ENCODE results near the gene FUT9.

Gene FUT9

GRCh38 chr6:96015518-96016333 lies at the start of gene FUT9:
TSS of gene FUT9 (plus strand) at chr6:96015974. CDS start at chr6:96203156, 187,182 bp downstream.
- no peak for DNase-seq (ENCODE audit: low read depth, low spot score)
- no peak within 1 kb of the TSS for H3K27ac ChIP-seq

GRCh38 chr6:95967594-95967993 lies 48.2 kb upstream of the FUT9 start:
- no peak for DNase-seq (ENCODE audit: low read depth, low spot score)

GRCh38 chr6:95973976-95974375 lies 41.8 kb upstream of the FUT9 start:
- DNase-seq (ENCODE audit: low read depth, low spot score): no peak
- no peak overlapping the region for H3K27ac ChIP-seq

More at GRCh38 chr6:95967594-95967993, 48.2 kb upstream of the FUT9 start:
- no peak overlapping the region for H3K27ac ChIP-seq

- H3K27ac ChIP-seq: no peak overlapping the region
- DNase-seq (ENCODE audit: low read depth, low spot score): peak; percentile 12
Measured at GRCh38 chr6:95978230-95978629, 37.5 kb upstream of the FUT9 start.

- DNase-seq (ENCODE audit: low read depth, low spot score): no peak
- no peak overlapping the region for H3K27ac ChIP-seq
Measured at GRCh38 chr6:95991906-95992305, 23.9 kb upstream of the FUT9 start.

- H3K27ac ChIP-seq: no peak overlapping the region
- no peak for DNase-seq (ENCODE audit: low read depth, low spot score)
Measured at GRCh38 chr6:95994151-95994550, 21.6 kb upstream of the FUT9 start.

GRCh38 chr6:95998133-95998532 lies 17.6 kb upstream of the FUT9 start:
- no peak overlapping the region for H3K27ac ChIP-seq
- no peak for DNase-seq (ENCODE audit: low read depth, low spot score)

- no peak for DNase-seq (ENCODE audit: low read depth, low spot score)
- H3K27ac ChIP-seq: no peak overlapping the region
Measured at GRCh38 chr6:96001891-96002575, 13.7 kb upstream of the FUT9 start.

- DNase-seq (ENCODE audit: low read depth, low spot score): no peak
- no peak overlapping the region for H3K27ac ChIP-seq
Measured at GRCh38 chr6:96002576-96002910, 13.2 kb upstream of the FUT9 start.

GRCh38 chr6:96002912-96003311 lies 12.9 kb upstream of the FUT9 start:
- H3K27ac ChIP-seq: no peak overlapping the region
- DNase-seq (ENCODE audit: low read depth, low spot score): no peak

- H3K27ac ChIP-seq: no peak overlapping the region
- DNase-seq (ENCODE audit: low read depth, low spot score): no peak
Measured at GRCh38 chr6:96007663-96008062, 8.1 kb upstream of the FUT9 start.

GRCh38 chr6:96013531-96013930 lies 2.2 kb upstream of the FUT9 start:
- no peak for DNase-seq (ENCODE audit: low read depth, low spot score)

GRCh38 chr6:96014846-96015517 lies 792 bp upstream of the FUT9 start:
- H3K27ac ChIP-seq: no peak overlapping the region
- DNase-seq (ENCODE audit: low read depth, low spot score): no peak

More at GRCh38 chr6:96013531-96013930, 2.2 kb upstream of the FUT9 start:
- H3K27ac ChIP-seq: no peak overlapping the region

GRCh38 chr6:96016334-96017069 lies 728 bp downstream of the FUT9 start:
- DNase-seq (ENCODE audit: low read depth, low spot score): no peak
- no peak overlapping the region for H3K27ac ChIP-seq

- DNase-seq (ENCODE audit: low read depth, low spot score): no peak
- H3K27ac ChIP-seq: no peak overlapping the region
Measured at GRCh38 chr6:96017070-96017359, 1.2 kb downstream of the FUT9 start.

- DNase-seq (ENCODE audit: low read depth, low spot score): no peak
- H3K27ac ChIP-seq: no peak overlapping the region
Measured at GRCh38 chr6:96022225-96022624, 6.5 kb downstream of the FUT9 start.

- DNase-seq (ENCODE audit: low read depth, low spot score): no peak
Measured at GRCh38 chr6:96032661-96033060, 16.9 kb downstream of the FUT9 start.

GRCh38 chr6:96051555-96051954 lies 35.8 kb downstream of the FUT9 start:
- DNase-seq (ENCODE audit: low read depth, low spot score): no peak
- no peak overlapping the region for H3K27ac ChIP-seq

More at GRCh38 chr6:96032661-96033060, 16.9 kb downstream of the FUT9 start:
- no peak overlapping the region for H3K27ac ChIP-seq

GRCh38 chr6:96058082-96058481 lies 42.3 kb downstream of the FUT9 start:
- DNase-seq (ENCODE audit: low read depth, low spot score): no peak
- H3K27ac ChIP-seq: no peak overlapping the region

- no peak for DNase-seq (ENCODE audit: low read depth, low spot score)
- H3K27ac ChIP-seq: no peak overlapping the region
Measured at GRCh38 chr6:96059586-96059985, 43.8 kb downstream of the FUT9 start.

- no peak for DNase-seq (ENCODE audit: low read depth, low spot score)
- no peak overlapping the region for H3K27ac ChIP-seq
Measured at GRCh38 chr6:96060249-96060648, 44.5 kb downstream of the FUT9 start.
